GM19351 (cell line): ENCODE data around the gene SPHK1.

Experiments
- ATAC-seq: cut with Tn5 transposase; IDR thresholded peaks from one replicate; pipeline ENCODE4 v1.9.1; 2021; ENCODE audit warnings: mild to moderate bottlenecking, moderate library complexity; ENCODE audit not compliant: unreplicated experiment

Gene SPHK1

GRCh38 chr17:76360461-76360860 lies 23.9 kb upstream of the SPHK1 start:
- ATAC-seq: no peak

DNA sequence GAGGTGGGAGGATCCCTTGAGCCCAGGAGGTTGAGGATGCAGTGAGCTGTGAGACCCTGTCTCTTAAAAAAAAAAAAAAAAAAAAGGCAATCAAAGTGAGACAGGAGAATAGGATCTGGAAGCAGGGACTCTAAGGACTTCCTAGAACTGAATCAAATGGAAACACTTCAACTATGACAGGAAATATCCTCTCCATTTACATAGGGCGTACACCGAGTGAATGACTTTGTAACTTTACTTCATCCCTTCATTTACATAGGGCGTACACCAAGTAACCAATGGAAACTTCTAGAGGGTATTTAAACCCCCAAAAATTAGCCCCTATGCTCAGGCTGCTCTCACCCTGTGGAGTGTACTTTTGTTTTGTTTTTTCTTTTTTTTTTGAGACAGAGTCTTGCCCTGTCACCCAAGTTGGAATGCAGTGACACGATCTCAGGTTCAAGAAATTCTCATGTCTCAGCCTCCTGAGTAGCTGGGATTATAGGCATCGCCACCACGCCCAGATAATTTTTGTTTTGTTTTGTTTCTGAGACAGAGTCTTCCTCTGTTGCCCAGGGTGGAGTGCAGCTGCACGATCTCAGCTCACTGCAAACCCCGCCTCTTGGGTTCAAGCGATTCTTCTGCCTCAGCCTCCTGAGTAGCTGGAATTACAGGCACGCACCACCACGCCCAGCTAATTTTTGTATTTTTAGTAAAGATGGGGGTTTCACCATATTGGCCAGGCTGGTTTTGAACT lies 21.1 kb upstream of the SPHK1 start:
- ATAC-seq: no peak

- no peak for ATAC-seq
These were observed 19.0 kb upstream of the SPHK1 start for GRCh38 chr17:76365256-76365903.

DNA sequence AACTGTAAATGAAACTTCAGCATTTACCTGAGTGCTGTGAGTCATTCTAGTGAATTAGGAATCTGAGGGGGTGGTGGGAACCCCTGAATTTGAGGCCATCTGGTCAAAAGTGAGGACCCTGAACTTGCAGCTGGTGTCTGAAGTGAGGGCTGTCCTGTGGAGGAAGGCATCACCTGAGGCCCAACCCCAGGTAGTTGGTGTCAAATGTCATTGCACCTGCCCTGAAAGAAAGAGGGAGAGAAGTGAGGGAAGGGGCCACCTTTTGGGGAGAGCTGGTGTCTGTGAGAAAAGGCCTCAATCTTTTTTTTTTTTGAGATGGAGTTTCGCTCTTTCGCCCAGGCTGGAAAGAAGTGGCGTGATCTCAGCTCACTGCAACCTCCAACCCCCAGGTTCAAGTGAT lies 18.2 kb upstream of the SPHK1 start:
- no peak for ATAC-seq

GRCh38 chr17:76367642-76368041 lies 16.8 kb upstream of the SPHK1 start:
- ATAC-seq: no peak

DNA sequence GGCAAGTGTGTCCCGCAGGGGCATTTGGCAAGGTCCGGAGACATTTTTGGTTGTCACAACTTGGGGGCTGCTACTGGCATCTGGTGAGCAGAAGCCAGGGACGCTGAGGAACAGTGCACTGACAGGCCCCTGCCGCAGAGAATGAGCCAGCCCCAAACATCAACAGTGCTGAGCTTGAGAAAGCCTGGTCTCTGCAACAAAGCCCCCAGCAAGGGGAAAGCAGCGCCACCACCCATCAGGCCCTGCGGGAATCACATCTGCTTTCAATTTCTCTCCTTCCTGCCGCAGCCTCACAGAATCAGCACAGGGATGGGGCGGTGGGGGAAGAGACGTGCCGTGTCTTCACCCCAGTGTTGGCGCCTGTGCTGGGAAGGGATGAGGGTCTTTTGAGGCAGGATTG lies 15.9 kb upstream of the SPHK1 start:
- no peak for ATAC-seq

DNA sequence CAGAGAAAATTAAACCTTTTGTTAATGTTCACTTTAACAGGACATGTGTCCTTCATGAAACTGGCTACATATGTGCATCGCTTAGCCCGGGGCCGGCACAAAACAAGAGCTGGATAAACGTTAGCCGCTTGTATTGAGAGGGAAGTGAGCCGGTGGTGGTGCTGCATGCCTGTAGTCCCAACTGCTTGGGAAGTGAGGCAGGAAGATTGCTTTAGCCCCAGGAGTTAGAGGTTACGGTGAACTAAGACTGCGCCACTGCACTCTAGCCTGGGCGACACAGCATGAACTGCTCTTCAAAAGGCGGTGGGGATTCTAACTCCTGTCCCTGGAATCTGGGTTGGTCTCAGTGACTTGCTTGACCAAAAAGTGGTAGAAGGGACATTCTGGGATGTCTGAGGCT lies 15.0 kb upstream of the SPHK1 start:
- ATAC-seq: no peak

DNA sequence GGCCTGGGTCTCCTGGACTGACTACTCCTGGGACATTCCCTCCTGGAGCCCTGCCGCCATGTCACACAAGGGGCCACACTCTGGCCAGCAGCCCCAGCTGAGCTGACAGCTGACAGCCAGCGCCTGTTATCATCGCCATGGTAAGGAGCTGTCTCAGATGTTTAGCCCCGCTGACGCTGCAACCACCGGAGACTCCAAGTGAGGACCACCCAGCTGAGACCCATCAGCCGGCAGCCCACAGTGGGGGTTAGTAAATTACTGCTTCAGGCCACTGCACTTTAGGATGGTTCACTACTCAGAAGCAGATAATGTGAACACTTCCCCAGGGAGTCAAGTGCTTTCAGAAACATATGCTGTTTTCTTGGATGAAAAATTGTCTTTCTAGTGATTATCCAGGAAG lies 14.6 kb upstream of the SPHK1 start:
- ATAC-seq: no peak

- ATAC-seq: no peak
These were observed 14.0 kb upstream of the SPHK1 start for GRCh38 chr17:76370261-76370993.

GRCh38 chr17:76371656-76372628 lies 12.5 kb upstream of the SPHK1 start:
- ATAC-seq: no peak

GRCh38 chr17:76376318-76377133 lies 7.9 kb upstream of the SPHK1 start:
- ATAC-seq: no peak

GRCh38 chr17:76378548-76379274 lies 5.7 kb upstream of the SPHK1 start:
- ATAC-seq: no peak

- ATAC-seq: no peak
These were observed 5.2 kb upstream of the SPHK1 start for GRCh38 chr17:76379275-76379641.

DNA sequence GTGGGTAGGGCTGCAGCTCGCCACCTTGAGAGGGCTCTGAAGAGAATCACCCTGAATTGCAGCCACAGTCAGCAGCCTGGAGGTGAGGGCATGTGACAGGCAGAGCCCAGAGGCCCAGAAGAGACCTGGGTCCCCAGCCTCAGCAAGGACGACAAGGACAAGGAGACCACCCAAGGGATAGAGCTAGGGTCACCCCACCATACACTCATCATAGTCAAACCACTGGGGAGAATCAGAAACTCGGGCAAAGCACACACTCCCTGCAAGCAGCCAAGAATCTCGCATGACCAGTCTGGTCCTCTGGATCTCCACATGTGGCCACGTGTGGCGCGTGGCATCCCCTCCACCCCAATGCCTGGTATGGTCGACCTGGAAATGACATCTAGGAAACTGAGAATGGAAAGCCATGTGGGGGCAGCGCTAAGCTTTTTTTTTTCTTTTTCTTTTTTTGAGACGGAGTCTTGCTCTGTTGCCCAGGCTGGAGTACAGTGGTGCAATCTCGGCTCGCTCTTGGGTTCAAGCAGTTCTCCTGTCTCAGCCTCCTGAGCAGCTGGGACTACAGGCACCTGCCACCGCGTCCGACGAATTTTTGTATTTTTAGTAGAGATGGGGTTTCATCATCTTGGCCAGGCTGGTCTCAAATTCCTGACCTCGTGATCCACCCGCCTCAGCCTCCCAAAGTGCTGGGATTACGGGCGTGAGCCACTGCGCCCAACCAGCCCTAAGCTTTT lies 4.6 kb upstream of the SPHK1 start:
- ATAC-seq: no peak

GRCh38 chr17:76381633-76382350 lies 2.6 kb upstream of the SPHK1 start:
- ATAC-seq: no peak

GRCh38 chr17:76382351-76382802 lies 2.0 kb upstream of the SPHK1 start:
- ATAC-seq: no peak

- ATAC-seq: no peak
These were observed 1.4 kb upstream of the SPHK1 start for GRCh38 chr17:76382803-76383545.
